Stimulated activated CD8-positive, alpha-beta memory T cell treated with anti-CD3 and anti-CD28 coated beads, Interleukin-2, amount 100 ng/mL, for 48 hours (primary cell): ENCODE data around the gene GNB2.
"Not testable (repeated sequence)": the region's sequence is repeated elsewhere in the genome, so short reads cannot be mapped to it uniquely, and the experiment has no call there.

Source experiments
- DNase-seq, 2 donors: peaks; one replicate each; pipeline ENCODE4 v3.0.0-alpha.2; 2020; ENCODE audit warnings: low read depth in 2 of 2

Gene GNB2

DNA sequence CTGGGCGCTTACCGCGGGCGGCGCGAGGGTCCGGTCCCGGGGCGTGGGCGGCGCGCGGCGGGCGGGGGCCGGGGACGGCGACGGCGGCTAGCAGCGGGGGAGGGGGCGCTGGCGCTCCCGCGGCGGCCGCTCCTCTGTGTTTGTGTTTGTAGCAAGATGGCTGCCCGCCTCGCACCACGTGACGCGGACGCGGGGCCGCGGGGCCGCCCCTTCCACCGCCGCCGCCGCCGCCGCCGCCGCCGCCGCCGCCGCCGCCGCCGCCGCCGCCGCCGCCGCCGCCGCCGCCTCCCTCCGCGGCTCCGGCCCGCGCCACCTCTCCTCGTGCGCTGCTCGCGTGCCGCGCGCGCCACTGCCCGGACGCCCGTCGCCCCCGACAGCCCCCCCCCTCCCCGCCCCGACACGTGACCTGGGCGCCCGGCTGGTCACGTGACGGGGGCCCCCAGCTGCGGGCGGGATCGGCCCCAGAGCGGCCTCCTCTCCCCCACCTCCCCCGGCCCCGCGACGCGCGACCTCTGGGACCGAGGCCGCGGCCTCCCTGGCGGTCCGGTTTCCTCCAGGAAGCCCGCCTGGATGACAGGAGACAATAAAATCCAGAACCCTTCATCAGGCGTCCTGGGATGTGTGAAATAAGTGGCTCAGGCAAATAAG lies 20.7 kb downstream of the GNB2 start, which contains the start of gene GIGYF1:
GIGYF1 (minus strand) TSS at position 153 of the 648 bp plus-strand sequence. CDS start 6,012 bp downstream, outside the sequence.
- DNase-seq = peak in 1 of 2 donors; percentile 60

DNA sequence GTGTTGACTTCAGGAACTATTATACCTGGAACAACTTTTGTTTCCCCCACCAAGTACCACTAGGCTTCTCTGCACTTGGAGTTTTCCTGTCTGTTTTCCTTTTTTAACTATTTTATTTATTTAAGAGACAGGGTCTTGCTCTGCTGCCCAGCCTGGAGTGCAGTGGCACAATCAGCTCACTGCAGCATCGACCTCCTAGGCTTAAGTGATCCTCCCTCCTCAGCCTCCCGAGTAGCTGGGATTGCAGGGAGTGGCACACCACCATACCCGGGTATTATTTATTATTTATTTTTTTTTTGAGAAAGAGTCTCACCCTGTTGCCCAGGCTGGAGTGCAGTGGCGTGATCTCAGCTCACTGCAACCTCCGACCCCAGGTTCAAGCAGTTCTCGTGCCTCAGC lies 22.6 kb downstream of the GNB2 start:
- DNase-seq = no peak

DNA sequence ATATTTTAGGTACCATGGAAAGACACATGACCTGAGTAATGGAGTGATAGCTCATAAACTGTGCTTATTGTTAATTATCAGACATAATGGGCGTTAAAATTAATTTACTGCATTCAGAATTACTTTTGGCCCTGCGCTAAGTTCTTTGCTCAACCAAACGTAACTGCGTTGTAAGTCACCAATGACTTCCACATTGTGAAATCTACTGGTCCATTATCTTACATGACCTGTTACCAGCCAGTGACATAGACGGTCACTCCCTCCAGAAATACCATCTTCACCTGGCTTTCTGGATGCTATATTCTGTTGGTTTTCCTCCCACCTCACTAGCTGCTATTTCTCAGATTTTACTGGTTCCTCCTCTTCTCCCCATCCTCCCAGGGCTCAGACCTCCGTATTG lies 25.5 kb downstream of the GNB2 start:
- no peak for DNase-seq

DNA sequence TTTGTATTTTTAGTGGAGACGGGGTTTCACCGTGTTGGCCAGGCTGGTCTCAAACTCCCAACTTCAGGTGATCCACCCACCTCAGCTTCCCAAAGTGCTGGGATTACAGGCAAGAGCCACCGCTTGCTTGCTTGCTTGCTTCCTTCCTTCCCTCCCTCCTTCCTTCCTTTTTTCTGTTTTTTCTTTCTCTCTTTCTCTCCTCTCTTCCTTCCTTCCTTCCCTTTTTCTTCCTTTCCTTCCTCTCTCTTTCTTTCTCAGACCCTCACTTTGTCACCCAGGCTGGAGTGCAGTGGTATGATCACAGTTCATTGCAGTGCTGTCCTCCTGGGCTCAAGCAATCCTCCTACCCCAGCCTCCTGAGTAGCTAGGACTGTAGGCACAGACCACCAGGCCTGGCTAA lies 27.5 kb downstream of the GNB2 start:
- DNase-seq = not testable (repeated sequence)

DNA sequence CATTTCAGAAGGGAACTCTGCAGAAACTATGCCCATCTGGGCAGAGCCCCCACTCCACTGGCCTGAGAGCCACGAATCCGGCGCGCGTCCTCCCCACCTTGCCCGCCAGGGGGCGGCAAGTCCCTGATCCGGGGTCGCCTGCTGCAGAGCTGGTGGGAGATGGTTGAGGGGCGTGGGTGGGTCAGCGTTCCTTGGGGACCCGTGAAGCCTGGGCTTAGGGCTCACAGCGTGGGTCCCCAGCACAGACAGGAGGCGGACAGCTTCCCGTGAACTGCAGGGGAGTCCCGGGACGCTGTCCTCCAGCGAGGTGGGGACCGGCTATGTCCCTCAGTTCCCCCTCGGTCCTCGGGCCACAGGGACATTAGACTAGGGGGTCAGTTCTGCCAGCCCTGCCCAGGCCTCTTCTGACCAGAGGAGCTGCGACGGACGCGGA lies 31.8 kb downstream of the GNB2 start:
- peak; percentile 79 to 80 for DNase-seq

DNA sequence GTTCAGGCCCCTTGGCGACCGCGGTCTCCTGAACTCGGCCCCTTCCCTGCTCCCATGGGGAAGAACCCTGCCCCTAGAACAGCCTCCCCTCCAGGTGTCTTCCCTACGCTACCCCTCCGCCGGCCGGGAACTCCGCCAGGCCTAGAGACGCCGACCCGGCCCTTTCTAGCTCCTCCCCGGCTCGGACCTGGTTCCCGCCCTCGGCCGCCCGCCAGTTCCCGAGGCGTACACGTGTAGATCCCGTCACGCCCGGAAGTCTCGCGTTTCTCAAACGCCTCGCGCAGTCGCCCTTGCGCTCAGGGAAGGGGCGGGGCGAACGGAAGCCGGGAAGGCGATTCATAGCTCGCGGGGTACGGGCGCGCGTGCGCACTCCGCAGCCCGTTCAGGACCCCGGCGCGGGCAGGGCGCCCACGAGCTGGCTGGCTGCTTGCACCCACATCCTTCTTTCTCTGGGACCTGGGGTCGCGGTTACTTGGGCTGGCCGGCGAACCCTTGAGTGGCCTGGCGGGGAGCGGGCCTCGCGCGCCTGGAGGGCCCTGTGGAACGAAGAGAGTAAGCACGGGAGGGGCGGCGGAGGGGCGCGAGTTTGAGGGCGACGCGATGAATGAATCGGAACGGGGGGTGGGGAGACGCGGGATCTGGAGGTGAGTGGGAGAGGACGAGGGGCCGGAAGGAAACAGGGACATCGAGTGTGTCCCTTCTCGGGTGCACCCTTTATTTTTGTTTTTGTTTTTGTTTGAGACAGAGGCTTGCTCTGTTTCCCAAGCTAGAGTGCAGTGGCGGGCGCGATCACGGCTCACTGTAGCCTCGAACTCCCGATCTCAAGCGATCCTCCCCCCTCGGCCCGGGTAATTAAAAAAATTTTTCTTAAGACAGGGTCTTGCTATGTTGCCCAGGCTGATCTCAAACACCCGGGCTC lies 32.5 kb downstream of the GNB2 start, which contains the start of gene POP7:
POP7 (plus strand) TSS at position 369 of the 919 bp plus-strand sequence. CDS start 710 bp downstream, outside the sequence.
- peak; percentile 99 for DNase-seq

DNA sequence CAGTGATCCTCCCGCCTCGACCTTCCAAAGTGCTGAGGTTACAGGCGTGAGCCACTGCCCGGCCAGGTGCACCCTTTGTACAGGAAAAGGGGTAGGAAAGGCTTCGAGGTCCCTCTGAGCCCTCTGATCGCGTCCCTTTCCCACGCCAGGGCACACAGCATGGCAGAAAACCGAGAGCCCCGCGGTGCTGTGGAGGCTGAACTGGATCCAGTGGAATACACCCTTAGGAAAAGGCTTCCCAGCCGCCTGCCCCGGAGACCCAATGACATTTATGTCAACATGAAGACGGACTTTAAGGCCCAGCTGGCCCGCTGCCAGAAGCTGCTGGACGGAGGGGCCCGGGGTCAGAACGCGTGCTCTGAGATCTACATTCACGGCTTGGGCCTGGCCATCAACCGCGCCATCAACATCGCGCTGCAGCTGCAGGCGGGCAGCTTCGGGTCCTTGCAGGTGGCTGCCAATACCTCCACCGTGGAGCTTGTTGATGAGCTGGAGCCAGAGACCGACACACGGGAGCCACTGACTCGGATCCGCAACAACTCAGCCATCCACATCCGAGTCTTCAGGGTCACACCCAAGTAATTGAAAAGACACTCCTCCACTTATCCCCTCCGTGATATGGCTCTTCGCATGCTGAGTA lies 33.3 kb downstream of the GNB2 start:
- no peak for DNase-seq

DNA sequence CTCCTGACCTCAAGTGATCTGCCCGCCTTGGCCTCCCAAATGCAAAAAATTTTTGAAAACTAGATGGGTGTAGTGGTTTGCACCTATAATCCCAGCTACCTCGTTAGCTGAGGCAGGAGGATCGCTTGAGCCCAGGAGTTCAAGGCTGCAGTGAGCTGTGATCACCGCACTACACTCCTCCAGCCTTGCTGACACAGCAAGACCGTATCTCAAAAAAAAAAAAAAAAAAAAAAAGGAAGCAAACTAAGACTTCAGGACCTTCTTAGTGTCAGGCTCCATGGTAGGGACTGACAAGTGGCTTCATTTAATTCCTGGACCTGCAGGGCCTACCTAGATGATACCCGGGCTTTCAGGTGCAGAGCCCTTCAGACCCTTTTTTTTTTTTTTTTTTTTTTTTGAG lies 34.9 kb downstream of the GNB2 start:
- DNase-seq = no peak

DNA sequence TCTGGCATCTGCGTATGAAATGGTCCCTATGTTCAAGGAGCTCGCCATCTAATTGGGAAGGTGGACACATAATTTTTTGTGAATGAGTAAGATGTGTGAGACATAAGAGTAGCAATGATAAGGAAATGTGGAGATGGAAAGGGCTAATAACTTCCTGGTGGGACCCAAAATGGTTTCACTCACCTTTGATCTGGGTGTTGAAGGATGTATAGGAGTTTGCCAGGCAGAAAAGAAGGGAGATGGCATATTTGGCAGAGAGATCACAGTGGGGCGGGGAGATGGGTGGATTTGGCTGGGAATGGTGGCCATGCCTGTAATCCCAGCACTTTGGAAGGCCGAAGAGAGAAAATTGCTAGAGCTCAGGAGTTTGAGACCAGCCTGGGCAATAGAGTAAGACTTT lies 36.9 kb downstream of the GNB2 start:
- no peak for DNase-seq

DNA sequence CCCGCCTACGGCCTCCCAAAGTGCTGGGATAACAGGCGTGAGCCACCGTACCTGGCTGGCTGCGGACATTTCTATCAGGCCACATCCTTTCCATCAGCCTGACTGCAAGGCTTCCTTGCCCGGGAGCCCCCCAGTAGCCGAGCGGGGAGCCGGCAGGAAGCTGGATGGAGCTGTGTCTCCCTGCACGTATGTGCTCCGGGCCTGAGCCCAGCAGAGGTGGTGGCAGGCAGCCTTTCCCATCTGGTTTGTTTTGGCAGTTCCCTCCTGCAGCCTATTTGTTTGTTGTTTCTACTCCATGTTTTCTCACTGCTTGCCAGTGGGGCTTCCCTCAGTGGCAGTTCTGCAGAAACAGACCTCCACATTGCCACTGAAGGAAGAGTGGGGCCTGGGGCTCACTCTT lies 37.8 kb downstream of the GNB2 start:
- DNase-seq = no peak

DNA sequence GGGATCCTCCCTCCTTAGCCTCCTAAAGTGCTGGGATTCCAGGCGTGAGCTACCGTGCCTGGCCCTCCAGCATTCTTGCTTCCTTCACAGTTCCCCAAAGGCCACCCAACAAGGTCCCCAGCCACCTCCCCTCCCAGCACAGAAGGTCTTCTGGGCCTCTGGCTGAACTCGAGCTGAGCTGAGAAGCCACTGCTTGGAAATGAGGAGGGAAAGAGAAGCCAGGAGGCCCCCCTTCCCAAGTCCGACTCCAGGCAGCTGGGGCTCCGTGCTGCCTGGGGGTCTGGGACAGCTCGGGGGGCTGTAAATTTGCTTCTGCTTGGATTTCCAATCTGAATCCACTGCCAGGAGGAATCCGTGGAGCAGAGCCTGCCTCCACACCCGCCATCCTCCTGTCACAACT lies 41.2 kb downstream of the GNB2 start:
- DNase-seq = no peak

DNA sequence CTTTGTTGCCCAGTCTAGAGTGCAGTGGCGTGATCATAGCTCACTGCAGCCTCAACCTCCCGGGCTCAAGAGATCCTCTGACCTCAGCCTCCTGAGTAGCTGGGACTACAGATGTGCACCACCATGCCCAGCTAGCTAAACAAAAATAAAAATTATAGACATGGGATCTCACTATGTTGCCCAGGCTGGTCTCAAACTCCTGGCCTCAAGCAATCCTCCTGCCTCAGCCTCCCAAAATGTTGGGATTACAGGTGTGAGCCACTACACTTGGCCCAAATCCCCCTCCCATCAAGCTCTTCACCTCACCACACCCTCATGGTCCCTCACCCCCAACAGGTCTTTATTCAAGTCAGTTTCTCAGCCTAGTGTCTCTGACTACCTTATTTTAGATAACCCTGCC lies 43.5 kb downstream of the GNB2 start:
- not testable (repeated sequence) for DNase-seq

DNA sequence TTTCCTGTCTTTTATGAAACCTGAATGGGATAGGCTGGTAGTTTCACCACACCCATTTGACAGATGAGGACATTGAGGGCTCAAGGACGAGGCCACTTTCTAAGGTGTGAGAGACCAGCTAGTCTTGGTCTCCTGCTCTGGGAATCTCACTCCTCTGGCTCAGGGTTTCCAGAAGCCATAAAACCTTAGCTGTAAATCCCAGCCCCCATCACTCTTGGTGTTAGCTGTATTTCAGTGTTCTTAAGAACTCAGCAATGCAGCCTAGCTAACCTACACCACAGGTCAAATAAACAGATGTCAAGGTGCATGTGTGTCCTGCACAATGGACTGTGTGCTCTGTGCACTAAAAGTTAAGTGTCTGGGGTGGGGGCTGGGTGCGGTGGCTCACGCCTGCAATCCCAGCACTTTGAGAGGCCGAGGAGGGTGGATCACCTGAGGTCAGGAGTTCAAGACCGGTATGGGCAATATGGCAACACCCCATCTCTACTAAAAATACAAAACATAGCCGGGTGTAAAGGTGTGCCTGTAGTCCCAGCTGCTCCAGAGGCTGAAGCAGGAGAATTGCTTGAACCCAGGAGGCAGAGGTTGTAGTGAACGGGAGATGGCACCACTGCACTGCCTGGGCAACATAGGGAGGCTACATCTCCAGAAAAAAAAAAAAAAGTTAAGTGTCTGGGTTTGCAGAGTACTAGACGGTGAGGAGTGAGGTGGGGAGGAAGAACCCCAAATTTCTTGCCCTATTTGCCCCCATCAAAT lies 46.2 kb downstream of the GNB2 start:
- no peak for DNase-seq

DNA sequence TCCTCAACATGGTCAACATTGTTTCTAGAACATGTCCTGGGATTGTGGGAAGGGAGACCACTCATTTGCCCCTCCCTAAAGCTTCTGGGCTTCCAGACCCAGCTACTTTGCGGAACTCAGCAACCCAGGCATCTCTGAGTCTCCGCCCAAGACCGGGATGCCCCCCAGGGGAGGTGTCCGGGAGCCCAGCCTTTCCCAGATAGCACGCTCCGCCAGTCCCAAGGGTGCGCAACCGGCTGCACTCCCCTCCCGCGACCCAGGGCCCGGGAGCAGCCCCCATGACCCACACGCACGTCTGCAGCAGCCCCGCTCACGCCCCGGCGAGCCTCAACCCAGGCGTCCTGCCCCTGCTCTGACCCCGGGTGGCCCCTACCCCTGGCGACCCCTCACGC lies 46.7 kb downstream of the GNB2 start, which contains the start of gene EPO:
EPO (plus strand) TSS at position 190 of the 392 bp plus-strand sequence. CDS start 513 bp downstream, outside the sequence.
- DNase-seq = no peak

DNA sequence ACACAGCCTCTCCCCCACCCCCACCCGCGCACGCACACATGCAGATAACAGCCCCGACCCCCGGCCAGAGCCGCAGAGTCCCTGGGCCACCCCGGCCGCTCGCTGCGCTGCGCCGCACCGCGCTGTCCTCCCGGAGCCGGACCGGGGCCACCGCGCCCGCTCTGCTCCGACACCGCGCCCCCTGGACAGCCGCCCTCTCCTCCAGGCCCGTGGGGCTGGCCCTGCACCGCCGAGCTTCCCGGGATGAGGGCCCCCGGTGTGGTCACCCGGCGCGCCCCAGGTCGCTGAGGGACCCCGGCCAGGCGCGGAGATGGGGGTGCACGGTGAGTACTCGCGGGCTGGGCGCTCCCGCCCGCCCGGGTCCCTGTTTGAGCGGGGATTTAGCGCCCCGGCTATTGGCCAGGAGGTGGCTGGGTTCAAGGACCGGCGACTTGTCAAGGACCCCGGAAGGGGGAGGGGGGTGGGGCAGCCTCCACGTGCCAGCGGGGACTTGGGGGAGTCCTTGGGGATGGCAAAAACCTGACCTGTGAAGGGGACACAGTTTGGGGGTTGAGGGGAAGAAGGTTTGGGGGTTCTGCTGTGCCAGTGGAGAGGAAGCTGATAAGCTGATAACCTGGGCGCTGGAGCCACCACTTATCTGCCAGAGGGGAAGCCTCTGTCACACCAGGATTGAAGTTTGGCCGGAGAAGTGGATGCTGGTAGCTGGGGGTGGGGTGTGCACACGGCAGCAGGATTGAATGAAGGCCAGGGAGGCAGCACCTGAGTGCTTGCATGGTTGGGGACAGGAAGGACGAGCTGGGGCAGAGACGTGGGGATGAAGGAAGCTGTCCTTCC lies 47.3 kb downstream of the GNB2 start:
- DNase-seq = no peak

DNA sequence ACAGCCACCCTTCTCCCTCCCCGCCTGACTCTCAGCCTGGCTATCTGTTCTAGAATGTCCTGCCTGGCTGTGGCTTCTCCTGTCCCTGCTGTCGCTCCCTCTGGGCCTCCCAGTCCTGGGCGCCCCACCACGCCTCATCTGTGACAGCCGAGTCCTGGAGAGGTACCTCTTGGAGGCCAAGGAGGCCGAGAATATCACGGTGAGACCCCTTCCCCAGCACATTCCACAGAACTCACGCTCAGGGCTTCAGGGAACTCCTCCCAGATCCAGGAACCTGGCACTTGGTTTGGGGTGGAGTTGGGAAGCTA lies 47.9 kb downstream of the GNB2 start:
- no peak for DNase-seq

DNA sequence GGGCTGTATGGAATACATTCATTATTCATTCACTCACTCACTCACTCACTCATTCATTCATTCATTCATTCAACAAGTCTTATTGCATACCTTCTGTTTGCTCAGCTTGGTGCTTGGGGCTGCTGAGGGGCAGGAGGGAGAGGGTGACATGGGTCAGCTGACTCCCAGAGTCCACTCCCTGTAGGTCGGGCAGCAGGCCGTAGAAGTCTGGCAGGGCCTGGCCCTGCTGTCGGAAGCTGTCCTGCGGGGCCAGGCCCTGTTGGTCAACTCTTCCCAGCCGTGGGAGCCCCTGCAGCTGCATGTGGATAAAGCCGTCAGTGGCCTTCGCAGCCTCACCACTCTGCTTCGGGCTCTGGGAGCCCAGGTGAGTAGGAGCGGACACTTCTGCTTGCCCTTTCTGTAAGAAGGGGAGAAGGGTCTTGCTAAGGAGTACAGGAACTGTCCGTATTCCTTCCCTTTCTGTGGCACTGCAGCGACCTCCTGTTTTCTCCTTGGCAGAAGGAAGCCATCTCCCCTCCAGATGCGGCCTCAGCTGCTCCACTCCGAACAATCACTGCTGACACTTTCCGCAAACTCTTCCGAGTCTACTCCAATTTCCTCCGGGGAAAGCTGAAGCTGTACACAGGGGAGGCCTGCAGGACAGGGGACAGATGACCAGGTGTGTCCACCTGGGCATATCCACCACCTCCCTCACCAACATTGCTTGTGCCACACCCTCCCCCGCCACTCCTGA lies 49.1 kb downstream of the GNB2 start:
- no peak for DNase-seq

DNA sequence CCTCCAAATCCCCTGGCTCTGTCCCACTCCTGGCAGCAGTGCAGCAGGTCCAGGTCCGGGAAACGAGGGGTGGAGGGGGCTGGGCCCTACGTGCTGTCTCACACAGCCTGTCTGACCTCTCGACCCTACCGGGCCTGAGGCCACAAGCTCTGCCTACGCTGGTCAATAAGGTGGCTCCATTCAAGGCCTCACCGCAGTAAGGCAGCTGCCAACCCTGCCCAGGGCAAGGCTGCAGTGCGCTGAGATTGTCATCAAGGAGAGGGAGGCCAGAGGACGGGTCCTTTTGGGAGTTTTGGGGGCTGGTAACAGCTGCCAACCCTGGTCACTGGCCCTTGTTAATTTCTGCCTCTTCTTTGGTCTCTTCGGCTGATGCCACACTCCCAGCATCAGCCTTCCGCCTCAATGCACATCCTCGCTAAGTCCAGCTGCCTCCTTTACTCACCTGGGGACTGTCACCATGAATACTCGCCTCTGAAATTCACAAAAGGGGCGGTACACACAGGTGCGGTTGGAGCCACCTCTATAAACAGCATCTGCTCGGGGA lies 50.3 kb downstream of the GNB2 start:
- DNase-seq = no peak

DNA sequence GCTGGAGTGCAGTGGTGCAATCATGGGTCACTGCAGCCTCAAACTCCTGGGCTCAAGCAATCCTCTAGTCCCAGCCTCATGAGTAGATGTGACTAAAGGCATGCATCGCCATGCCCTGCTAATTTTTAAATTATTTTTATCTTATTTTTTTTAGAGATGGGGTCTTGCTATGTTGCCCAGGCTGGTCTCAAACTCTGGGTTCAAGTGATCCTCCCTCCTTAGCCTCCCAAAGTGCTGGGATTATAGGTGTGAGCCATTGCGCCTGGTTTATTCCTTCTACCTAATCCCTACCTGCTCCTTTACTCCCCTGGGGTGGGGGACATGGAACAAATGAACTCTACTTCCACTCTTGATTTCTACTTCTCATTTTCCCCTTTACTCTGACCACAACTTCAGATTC lies 50.8 kb downstream of the GNB2 start:
- DNase-seq = not testable (repeated sequence)
